Thymus (tissue), 2 donors: Measurements from ENCODE around the gene MCM3AP. TPM values are rescaled to one million over a fixed set of nuclear protein-coding genes. Genes with fewer than 3 reads are reported as not detected.

ENCODE experiments used
- polyA plus RNA-seq: library from polyadenylated mRNA; stranded (reverse); fragments of 200-250 nt; gene quantifications from one replicate; pipeline ENCODE4 v1.2.3, GENCODE V29; 2013
- total RNA-seq: library from RNA; stranded (reverse); fragments of 120-200 nt; gene quantifications from one replicate; pipeline ENCODE4 v1.2.4, GENCODE V29; 2013
- donor health status: healthy.

Gene MCM3AP
- total and polyA plus RNA-seq, 2 donors, result 38.1 to 80.4 TPM

Other genes with a start within 250 kb of the MCM3AP start
- gene COL6A2, start 187.5 kb downstream of the MCM3AP start, total RNA-seq, result 55.2 TPM
- 182 TPM for gene COL6A2, start 187.5 kb downstream of the MCM3AP start, polyA plus RNA-seq
- gene FTCD, start 130.0 kb downstream of the MCM3AP start, total RNA-seq, result 0.09 TPM
- gene FTCD, start 130.0 kb downstream of the MCM3AP start, polyA plus RNA-seq, result 1.6 TPM
- 4.8 TPM for gene SPATC1L, start 101.2 kb downstream of the MCM3AP start, total RNA-seq
- 9.6 TPM for gene SPATC1L, start 101.2 kb downstream of the MCM3AP start, polyA plus RNA-seq
- gene LSS, start 56.8 kb downstream of the MCM3AP start, total RNA-seq, result 15.4 TPM
- gene LSS, start 56.8 kb downstream of the MCM3AP start, polyA plus RNA-seq, result 14.9 TPM
- 17.2 TPM for gene YBEY, start 731 bp upstream of the MCM3AP start, total RNA-seq
- gene YBEY, start 731 bp upstream of the MCM3AP start, polyA plus RNA-seq, result 27.8 TPM
- gene C21orf58, start 38.3 kb upstream of the MCM3AP start, total RNA-seq, result 7.3 TPM
- gene C21orf58, start 38.3 kb upstream of the MCM3AP start, polyA plus RNA-seq, result 3.4 TPM
- 20.7 TPM for gene PCNT, start 38.5 kb upstream of the MCM3AP start, total RNA-seq
- gene PCNT, start 38.5 kb upstream of the MCM3AP start, polyA plus RNA-seq, result 16.7 TPM
- gene DIP2A, start 173.3 kb upstream of the MCM3AP start, total RNA-seq, result 11.9 TPM
- 53.1 TPM for gene DIP2A, start 173.3 kb upstream of the MCM3AP start, polyA plus RNA-seq